ENCODE data around the gene WDFY4.

WDFY4 gene

DNA sequence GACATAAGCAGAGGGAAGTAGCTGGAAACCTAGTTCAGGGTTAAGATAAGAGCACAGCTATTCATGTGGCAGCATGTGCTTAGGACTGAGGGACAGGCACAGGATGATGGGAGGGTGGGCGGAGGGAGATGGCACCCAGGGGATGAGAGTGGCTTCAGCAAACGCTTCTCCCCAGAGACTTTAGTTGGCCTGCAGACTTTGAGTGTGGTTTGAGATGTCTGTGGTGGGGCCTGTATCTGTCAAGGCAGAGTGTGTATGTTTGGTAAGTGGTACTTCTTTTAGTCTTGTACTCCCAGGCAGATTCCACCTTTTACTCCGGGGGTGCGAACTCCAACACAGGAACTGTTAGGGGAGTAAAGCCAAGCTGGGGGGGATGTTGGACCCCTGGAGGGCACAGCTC, 88.9 kb downstream of the WDFY4 start:
- Histone ChIP-seq H3K9me3 (no peaks in the 10 kb centered on the region), H3K4me2 (peak overlapping the region; percentile 61), H3K27ac (0 out of 2 replicates have a peak overlapping the region, but pooled peaks have one; percentile 7), H3K4me3 (no peak overlapping the region), H3K27me3 (no peaks in the 10 kb centered on the region), H4K20me1 (no peaks in the 10 kb centered on the region), H3K9ac (no peak overlapping the region), H3K36me3 (peaks cover 21% of the 10 kb centered on the region; the same call in 1 of the 2 replicates), H3K4me1 (peaks cover 15% of the 10 kb centered on the region)
- TF ChIP-seq Cebpa-rat (IDR thresholded peaks at IDR 0.05): no peak

DNA sequence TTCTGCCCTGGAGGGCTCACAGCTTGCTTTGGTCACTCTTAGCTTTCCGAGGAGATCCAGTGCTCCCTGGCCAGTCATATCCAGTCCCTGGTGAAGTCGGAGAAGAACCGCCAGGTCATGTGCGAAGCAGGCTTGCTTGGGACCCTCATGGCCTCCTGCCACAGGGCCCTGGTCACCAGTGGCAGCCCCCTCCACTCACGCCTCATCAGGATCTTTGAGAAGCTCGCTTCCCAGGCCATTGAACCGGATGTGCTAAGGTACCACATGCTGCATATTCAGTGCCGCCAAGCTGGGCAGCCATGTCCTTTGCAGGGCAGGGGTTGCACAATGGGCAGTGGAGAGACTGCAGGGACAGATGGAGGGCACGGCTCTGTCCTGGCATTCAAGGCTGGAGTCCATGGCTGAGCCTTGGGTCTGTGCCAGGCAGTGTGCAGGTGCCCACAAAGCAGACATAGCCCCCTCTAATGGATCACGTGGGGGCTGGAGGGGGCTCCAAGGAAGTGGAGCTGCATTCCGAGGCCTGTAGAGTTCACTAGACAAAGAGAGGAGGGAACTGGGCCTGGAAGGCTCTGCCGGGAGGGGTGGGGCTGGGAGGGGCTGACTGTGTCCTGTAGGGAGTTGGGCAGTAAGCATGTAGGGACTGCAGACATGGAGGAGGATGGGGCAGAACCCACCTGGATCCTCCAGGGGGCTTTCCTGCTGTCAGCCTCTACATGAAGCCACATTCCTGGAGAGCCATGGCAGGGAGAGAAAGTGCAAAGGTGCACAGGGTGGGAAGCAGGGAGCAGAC, 89.9 kb downstream of the WDFY4 start:
- no peaks in the 10 kb centered on the region for H3K27me3 ChIP-seq
- no peaks in the 10 kb centered on the region for H3K9me3 ChIP-seq
- H3K27ac ChIP-seq: 0 out of 2 replicates have a peak overlapping the region, but pooled peaks have one; percentile 7
- H4K20me1 ChIP-seq: no peaks in the 10 kb centered on the region
- H3K36me3 ChIP-seq: peaks cover 31% of the 10 kb centered on the region; the same call in 1 of the 2 replicates
- H3K4me3 ChIP-seq: no peak overlapping the region
- H3K9ac ChIP-seq: no peak overlapping the region
- TF ChIP-seq Cebpa-rat (IDR thresholded peaks at IDR 0.05): no peak
- peak overlapping the region; percentile 61 for H3K4me2 ChIP-seq
- peaks cover 15% of the 10 kb centered on the region for H3K4me1 ChIP-seq

DNA sequence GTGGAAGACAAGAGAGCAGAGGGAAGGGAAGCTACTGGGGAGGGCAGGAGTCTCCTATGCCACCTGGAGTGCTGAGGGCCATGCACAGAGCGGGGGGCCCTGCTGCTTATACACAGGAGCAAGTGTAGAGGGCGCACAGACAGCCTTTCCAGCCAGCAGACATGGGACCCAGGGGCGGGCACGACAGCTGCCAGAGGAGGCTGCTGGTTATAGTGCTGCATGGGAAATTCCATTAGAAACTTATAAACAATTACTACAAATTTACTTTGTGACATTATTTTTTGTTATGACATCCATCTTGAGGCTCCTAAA, 90.5 kb downstream of the WDFY4 start:
- Histone ChIP-seq H3K27ac (no peak overlapping the region), H3K9me3 (no peaks in the 10 kb centered on the region), H3K4me3 (no peak overlapping the region), H3K4me1 (peaks cover 15% of the 10 kb centered on the region), H4K20me1 (no peaks in the 10 kb centered on the region), H3K27me3 (no peaks in the 10 kb centered on the region), H3K9ac (no peak overlapping the region), H3K4me2 (no peak overlapping the region), H3K36me3 (peaks cover 37% of the 10 kb centered on the region; the same call in 1 of the 2 replicates)
- TF ChIP-seq Cebpa-rat (IDR thresholded peaks at IDR 0.05): no peak

DNA sequence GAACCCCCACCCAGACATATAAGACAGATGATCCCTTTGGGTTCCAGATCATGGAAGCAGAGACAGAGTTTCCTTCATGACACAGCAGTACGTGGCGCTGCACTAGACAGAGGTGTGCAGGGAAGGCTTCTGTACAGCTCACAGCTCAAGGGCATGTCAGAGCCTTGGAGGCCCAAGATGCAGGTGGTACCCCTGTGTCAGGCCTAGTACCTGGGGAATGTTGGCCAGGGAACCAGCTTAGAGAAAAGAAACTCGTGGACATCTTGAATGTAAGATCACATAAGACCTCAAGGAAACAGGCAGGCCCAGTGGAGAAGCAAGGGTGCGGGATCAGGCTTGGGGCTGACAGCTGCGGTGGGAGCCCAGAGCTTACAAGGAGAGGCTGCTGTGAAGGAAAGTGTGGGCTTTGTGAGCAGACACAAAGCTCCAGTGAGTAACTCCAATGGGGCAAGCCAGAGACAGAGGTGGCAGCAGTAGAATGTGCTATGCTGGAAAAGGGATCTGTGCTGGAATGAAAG, 91.4 kb downstream of the WDFY4 start:
- Histone ChIP-seq H3K27ac (no peak overlapping the region), H3K36me3 (peaks cover 41% of the 10 kb centered on the region; the same call in 1 of the 2 replicates), H3K9ac (no peak overlapping the region), H3K4me1 (peaks cover 15% of the 10 kb centered on the region), H3K4me3 (no peak overlapping the region), H3K9me3 (no peaks in the 10 kb centered on the region), H3K4me2 (no peak overlapping the region), H4K20me1 (no peaks in the 10 kb centered on the region), H3K27me3 (no peaks in the 10 kb centered on the region)
- no peak for TF ChIP-seq Cebpa-rat (IDR thresholded peaks at IDR 0.05)

DNA sequence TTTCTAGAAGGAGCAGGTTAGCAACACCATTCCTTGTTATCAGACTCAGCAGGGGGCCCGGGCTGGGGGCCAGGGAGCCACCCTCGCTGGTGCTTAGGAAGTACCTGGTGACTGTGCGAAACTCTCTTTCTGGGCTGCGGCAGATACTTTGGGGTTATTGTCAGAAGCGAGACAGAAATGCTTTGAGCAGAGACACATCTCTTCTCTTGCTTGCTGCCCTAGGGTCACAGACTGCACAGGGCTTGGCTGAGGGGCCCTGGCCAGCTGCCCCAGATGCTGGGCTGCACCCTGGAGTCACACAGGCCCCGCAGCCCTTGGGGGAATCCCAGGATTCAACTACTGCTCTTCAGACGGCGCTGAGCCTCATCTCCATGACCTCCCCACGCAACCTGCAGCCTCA, 91.9 kb downstream of the WDFY4 start:
- no peaks in the 10 kb centered on the region for H3K27me3 ChIP-seq
- H3K4me1 ChIP-seq: peaks cover 15% of the 10 kb centered on the region
- TF ChIP-seq Cebpa-rat (IDR thresholded peaks at IDR 0.05): no peak
- no peak overlapping the region for H3K4me3 ChIP-seq
- peaks cover 41% of the 10 kb centered on the region; the same call in 1 of the 2 replicates for H3K36me3 ChIP-seq
- H4K20me1 ChIP-seq: no peaks in the 10 kb centered on the region
- H3K27ac ChIP-seq: no peak overlapping the region
- H3K9ac ChIP-seq: no peak overlapping the region
- H3K4me2 ChIP-seq: no peak overlapping the region
- no peaks in the 10 kb centered on the region for H3K9me3 ChIP-seq

DNA sequence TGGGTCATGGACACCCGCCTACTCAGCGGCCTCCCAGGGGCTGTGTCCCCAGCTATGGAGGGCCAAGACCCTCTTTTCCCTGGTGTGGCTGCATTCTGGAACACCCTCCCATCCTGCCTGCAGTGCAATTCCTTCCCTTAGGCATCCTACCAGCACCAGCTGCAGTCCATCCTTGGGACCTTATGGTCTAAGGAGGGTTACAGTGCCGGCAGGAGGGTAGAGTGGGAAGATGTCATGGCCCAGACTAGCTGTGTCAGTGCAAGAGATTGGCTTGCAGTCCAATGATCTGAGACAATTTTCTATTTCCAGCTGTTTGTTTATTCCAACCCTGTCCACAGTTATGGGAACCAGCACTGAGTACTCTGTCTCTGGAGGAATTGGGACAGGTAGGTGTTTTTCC, 92.4 kb downstream of the WDFY4 start:
- H3K9ac ChIP-seq: no peak overlapping the region
- TF ChIP-seq Cebpa-rat (IDR thresholded peaks at IDR 0.05): no peak

DNA sequence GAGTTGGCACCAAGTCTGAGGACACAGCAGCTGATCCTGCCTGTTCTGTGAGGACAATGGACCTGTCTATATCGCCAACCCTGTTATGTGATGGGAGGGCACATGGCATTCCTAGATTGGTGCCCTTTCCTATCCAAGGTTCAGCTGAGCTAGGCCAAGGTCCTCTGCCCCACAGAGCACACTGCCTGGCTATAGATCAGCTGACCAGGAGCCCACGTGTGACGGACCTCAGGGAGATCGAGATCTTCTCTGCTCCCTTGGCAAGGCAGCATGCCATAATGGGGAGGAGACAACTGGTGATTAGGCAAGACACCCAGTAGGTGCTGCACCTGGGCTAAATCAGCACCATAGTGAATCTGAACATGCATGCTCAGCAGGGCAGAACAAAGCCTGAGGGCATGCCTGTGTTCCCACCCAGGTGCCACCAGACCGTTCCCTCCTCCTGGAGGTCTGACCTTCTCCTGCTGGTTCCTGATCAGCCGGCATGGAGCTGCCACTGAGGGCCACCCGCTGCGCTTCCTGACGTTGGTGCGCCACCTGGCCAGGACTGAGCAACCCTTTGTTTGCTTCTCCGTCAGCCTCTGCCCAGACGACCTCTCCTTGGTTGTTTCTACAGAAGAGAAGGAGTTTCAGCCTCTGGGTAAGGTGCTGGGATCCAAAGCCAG, 93.7 kb downstream of the WDFY4 start:
- peaks cover 12% of the 10 kb centered on the region for H3K4me1 ChIP-seq
- no peak overlapping the region for H3K27ac ChIP-seq
- H4K20me1 ChIP-seq: no peaks in the 10 kb centered on the region
- H3K4me2 ChIP-seq: no peak overlapping the region
- no peaks in the 10 kb centered on the region for H3K27me3 ChIP-seq
- H3K9ac ChIP-seq: no peak overlapping the region
- TF ChIP-seq Cebpa-rat (IDR thresholded peaks at IDR 0.05): no peak
- peaks cover 41% of the 10 kb centered on the region; the same call in 1 of the 2 replicates for H3K36me3 ChIP-seq
- no peak overlapping the region for H3K4me3 ChIP-seq
- H3K9me3 ChIP-seq: no peaks in the 10 kb centered on the region

More for the DNA sequence above, 92.4 kb downstream of the WDFY4 start:
- H3K4me1 ChIP-seq: peaks cover 15% of the 10 kb centered on the region
- H3K4me2 ChIP-seq: no peak overlapping the region
- H3K4me3 ChIP-seq: no peak overlapping the region
- no peaks in the 10 kb centered on the region for H4K20me1 ChIP-seq
- H3K27ac ChIP-seq: no peak overlapping the region
- no peaks in the 10 kb centered on the region for H3K9me3 ChIP-seq
- no peaks in the 10 kb centered on the region for H3K27me3 ChIP-seq
- peaks cover 41% of the 10 kb centered on the region; the same call in 1 of the 2 replicates for H3K36me3 ChIP-seq

DNA sequence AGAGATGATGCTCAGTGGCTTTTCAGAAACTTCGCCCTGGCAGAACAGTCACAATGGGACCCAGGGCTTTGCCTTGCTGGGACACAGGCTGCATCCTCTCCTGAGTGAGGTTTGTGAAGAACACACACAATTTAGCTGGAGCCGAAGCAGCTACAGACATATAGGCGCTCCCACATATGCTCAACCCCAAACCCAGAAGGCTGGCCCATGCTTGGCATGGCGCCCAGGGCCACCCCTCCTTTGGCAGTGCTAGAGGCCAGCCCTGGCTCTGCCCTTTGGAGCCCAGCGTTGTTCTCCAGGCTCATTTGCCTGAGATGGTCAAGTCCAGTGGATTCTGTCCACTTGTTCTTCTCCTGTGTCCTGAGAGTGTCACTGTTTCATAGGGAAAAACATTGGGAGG, 94.4 kb downstream of the WDFY4 start:
- Histone ChIP-seq H3K4me2 (no peak overlapping the region), H3K4me3 (no peak overlapping the region), H3K9ac (no peak overlapping the region), H3K27me3 (no peaks in the 10 kb centered on the region), H3K27ac (no peak overlapping the region), H3K4me1 (peaks cover 4% of the 10 kb centered on the region), H4K20me1 (no peaks in the 10 kb centered on the region), H3K36me3 (peaks cover 41% of the 10 kb centered on the region; the same call in 1 of the 2 replicates), H3K9me3 (no peaks in the 10 kb centered on the region)
- no peak for TF ChIP-seq Cebpa-rat (IDR thresholded peaks at IDR 0.05)

DNA sequence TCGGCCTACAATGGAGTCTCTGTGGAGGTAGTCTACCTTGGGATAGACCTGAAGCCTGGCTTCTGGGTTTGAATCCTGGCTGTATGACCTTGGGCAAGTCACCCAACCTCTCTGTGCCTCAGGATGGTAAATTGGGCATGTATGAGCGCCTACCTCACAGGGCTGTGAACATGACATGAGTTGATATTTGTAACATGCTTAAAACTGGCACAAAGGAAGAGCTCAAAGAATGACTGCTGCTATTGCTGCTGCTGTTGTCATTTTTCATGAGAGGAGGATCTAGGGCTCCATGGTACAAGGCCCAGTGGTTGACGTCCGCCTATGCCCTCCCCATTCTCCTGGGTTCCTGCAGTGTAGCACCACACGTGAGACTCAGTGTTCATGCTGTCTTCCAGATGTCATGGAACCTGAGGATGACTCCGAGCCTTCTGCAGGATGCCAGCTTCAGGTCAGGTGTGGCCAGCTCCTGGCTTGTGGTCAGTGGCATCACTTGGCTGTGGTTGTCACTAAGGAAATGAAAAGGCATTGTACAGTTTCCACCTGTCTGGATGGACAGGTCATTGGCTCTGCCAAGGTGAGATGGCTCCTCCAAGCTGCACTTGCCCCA, 95.0 kb downstream of the WDFY4 start:
- Histone ChIP-seq H3K27ac (no peak overlapping the region), H3K9me3 (no peaks in the 10 kb centered on the region), H3K4me3 (no peak overlapping the region), H3K36me3 (peaks cover 41% of the 10 kb centered on the region; the same call in 1 of the 2 replicates), H3K27me3 (no peaks in the 10 kb centered on the region), H4K20me1 (no peaks in the 10 kb centered on the region), H3K4me1 (no peaks in the 10 kb centered on the region), H3K4me2 (no peak overlapping the region), H3K9ac (no peak overlapping the region)
- no peak for TF ChIP-seq Cebpa-rat (IDR thresholded peaks at IDR 0.05)

Measured in BLaER1 (cell line).